Omental fat pad (tissue), 4 donors: ENCODE measurements around the gene PRKCE. TPM values are rescaled to one million over a fixed set of nuclear protein-coding genes. Genes with fewer than 3 reads are reported as not detected.
"Not testable (repeated sequence)": the region's sequence is repeated elsewhere in the genome, so short reads cannot be mapped to it uniquely, and the experiment has no call there.

ENCODE experiments used
- ATAC-seq: fragments of 150-250 bp; one replicate; pipeline ENCODE4 v1.9.1; 2016; ENCODE audit warnings: mild to moderate bottlenecking, moderate library complexity; ENCODE audit not compliant: low FRiP score
- DNase-seq: peaks from one replicate; pipeline ENCODE4 v3.0.0-alpha.2; 2019; ENCODE audit warnings: low spot score
- total RNA-seq, 4 donors: library from RNA; depleted of rRNA; stranded (reverse); fragments of >200 nt; gene quantifications; one replicate each; pipeline ENCODE4 v1.1.0, GENCODE V29; 2016
- TF ChIP-seq, protein P1 (sequence below), 3 donors: fragments of 450-650 bp; IDR thresholded peaks; one replicate each; pipeline ENCODE4 v1.5.1; 2016 to 2017; ENCODE audit warnings: antibody characterized with exemption in 3 of 3, mild to moderate bottlenecking in 3 of 3, moderate library complexity in 2 of 3

Gene PRKCE
- total RNA-seq, 4 donors from 2014 or later: 8.8 to 24.3 (median 14.0) TPM

DNA sequence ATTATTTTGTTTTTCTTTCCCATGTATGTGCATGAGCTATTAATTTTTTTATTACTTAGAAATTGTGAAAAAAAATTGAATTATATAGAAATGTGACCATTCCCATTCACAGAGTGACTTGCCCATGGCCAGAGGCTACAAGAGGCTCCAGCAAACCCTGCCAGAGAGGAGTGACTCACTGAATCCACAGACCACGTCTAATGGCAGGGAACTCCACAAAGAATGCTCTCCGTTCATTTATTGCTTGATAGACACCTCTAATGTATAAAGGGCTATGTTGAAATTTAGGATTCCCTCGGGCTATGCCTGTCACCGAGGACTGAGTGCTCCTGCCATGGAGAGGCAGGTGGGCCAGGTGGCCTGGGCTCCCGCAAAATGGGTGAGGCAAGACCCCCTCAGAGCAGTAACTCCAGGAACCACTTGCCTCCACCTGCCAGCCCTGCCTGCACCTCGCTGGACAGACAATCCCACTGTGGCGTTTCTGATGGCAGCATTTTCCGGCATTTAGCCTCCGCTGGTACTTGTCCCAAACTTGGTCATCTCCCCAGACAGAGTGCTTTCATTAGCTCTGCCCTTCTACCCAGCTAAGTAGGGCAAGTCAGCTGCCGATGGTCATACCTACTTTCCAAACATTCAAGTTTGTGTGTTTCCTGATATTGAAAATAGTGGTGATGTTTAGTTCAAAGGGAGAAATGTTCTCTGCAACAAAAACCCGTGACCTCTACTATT, 200.3 kb downstream of the PRKCE start:
- ATAC-seq (no peak), DNase-seq (no peak)
- TF ChIP-seq, protein P1, sequence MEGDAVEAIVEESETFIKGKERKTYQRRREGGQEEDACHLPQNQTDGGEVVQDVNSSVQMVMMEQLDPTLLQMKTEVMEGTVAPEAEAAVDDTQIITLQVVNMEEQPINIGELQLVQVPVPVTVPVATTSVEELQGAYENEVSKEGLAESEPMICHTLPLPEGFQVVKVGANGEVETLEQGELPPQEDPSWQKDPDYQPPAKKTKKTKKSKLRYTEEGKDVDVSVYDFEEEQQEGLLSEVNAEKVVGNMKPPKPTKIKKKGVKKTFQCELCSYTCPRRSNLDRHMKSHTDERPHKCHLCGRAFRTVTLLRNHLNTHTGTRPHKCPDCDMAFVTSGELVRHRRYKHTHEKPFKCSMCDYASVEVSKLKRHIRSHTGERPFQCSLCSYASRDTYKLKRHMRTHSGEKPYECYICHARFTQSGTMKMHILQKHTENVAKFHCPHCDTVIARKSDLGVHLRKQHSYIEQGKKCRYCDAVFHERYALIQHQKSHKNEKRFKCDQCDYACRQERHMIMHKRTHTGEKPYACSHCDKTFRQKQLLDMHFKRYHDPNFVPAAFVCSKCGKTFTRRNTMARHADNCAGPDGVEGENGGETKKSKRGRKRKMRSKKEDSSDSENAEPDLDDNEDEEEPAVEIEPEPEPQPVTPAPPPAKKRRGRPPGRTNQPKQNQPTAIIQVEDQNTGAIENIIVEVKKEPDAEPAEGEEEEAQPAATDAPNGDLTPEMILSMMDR (IDR thresholded peaks at IDR 0.05): no peak

DNA sequence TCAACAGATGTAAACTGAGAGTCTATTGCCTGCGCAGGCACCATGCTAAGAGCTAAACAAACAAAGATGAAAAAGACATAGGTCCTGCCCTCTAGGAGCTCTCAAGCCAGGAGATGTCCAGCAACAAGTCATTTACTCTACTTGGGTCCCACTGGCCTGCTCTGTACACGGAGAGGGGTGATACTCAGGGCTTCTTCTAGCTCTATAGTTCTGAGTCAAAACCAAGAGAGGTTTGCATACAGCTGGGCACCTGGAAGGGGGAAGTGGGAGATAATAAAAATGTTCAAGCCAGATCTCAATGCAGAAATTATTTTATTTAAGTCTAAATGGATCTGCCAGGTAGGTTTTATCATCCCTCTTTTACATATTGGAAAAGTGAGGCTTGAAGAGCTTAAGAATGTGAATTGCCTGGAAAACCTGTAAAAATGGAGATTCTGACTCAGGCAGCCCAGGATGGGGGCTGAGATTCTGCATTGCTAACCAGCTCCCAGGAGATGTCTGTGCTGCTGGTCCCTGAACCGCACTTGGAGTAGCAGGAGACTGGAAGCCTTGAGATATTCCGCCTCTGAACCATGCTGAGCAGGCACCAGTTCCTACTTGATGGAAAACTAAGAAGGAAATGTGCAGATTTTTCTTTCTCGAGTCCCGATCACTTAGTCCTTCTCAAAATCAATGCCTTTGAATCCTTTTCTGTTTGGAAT, 201.1 kb downstream of the PRKCE start:
- no peak for DNase-seq
- TF ChIP-seq, protein P1 (IDR thresholded peaks at IDR 0.05): no peak
- ATAC-seq: no peak

GRCh38 chr2:45855374-45855773, 203.9 kb downstream of the PRKCE start:
- no peak for DNase-seq
- no peak for ATAC-seq
- TF ChIP-seq, protein P1 (IDR thresholded peaks at IDR 0.05): no peak

DNA sequence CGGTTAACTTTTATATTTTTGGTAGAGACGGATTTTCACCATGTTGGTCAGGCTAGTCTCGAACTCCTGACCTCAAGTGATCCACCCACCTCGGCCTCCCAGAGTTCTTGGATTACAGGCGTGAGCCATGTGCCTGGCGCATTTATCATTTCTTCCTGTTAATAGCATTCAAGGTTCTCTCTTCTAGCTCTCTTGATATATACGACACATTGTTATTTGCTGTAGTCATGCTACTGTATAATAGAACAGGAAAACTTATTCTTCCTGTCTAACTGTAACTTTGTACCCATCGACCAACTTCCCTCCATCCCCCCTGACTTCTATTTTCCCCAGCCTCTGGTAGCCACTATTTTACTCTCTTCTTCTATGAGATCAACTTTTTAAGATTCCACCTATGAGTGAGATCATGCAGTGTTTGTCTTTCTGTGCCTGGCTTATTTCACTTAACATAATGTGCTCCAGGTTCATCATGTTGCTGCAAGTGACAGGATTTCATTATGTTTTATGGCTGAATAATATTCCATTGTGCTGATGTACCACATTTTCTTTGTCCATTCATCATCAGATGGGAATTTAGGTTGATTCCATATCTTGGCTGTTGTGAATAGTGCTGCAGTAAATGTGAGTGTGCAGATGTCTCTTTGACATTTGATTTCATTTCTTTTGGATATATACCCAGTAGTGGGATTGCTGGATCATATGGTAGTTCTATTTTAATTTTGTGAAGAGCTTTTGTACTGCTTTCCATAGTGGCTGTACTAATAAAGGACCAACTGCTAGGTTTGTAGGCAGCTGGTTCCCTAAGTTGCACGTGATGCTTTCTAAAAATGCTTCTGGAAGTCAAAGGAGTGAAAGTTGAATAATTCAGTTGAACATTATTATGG, 205.2 kb downstream of the PRKCE start:
- ATAC-seq: no peak
- no peak for DNase-seq
- TF ChIP-seq, protein P1 (IDR thresholded peaks at IDR 0.05): no peak

DNA sequence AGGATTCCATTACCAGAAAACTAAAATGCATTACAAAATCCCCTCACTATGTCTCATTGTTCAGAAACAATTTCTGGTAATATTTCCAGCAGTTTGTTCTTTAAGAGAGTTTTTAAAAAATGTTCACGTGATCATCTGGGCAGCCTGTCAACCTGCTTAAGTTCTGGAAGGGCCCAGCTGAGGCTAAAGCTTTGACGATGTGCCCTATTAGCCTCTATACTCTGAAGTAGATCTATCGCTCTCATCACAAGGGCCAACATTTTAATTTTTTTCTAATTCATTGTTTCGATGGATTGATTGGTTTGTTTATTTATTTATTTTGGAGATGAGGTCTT, 205.8 kb downstream of the PRKCE start:
- TF ChIP-seq, protein P1 (IDR thresholded peaks at IDR 0.05): no peak
- DNase-seq (no peak), ATAC-seq (no peak)

GRCh38 chr2:45857867-45858520, 206.5 kb downstream of the PRKCE start:
- TF ChIP-seq, protein P1 (IDR thresholded peaks at IDR 0.05): no peak
- no peak for ATAC-seq
- no peak for DNase-seq

DNA sequence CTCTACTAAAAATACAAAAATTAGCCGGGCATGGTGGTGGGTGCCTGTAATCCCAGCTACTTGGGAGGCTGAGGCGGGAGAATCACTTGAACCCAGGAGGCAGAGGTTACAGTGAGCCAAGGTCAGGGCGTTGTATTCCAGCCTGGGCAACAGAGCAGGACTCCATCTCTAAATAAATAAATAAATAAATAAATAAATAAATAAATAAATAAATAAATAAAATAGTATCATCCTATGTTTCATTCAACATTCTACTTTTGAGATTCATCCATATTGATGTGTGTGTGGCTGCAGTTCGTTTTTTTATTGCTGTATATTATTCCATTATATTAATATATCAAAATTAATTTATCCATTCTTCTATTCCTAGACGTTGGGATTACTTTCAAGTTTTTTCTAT, 207.4 kb downstream of the PRKCE start:
- not testable (repeated sequence) for DNase-seq, ATAC-seq
